MM.1S (cell line): ENCODE data around the gene KDM4E.

Experiments used
- DNase-seq: peaks from one replicate; pipeline ENCODE4 v3.0.0-alpha.2; 2015
- H2AFZ ChIP-seq: fragments of 300-600 bp; sonication (generic); 2 replicates; pipeline ENCODE4 v1.6.0; 2016; ENCODE audit warnings: antibody characterized with exemption, low read length
- H3F3A ChIP-seq: fragments of 300-600 bp; sonication (generic); 2 replicates; pipeline ENCODE4 v1.6.1; 2016; ENCODE audit warnings: mild to moderate bottlenecking, antibody characterized with exemption, low read length, moderate library complexity, mixed read lengths; ENCODE audit not compliant: insufficient read depth
- H3K27ac ChIP-seq: fragments of 300-600 bp; sonication (generic); 2 replicates; pipeline ENCODE4 v1.5.1; 2016; ENCODE audit warnings: mild to moderate bottlenecking, low read length
- H3K27me3 ChIP-seq: fragments of 300-600 bp; sonication (generic); replicated peaks from 2 replicates; pipeline ENCODE4 v1.6.0; 2016; ENCODE audit warnings: low read length; ENCODE audit not compliant: insufficient read depth
- H3K36me3 ChIP-seq: fragments of 300-600 bp; sonication (generic); replicated peaks from 2 replicates; pipeline ENCODE4 v1.6.1; 2016; ENCODE audit warnings: mild to moderate bottlenecking, low read length, mixed read lengths; ENCODE audit not compliant: insufficient read depth
- H3K4me1 ChIP-seq: fragments of 300-600 bp; sonication (generic); 2 replicates; pipeline ENCODE4 v1.6.1; 2016; ENCODE audit warnings: low read length, mixed read lengths
- H3K4me2 ChIP-seq: fragments of 300-600 bp; sonication (generic); 2 replicates; pipeline ENCODE4 v1.6.0; 2016; ENCODE audit warnings: low read depth, low read length
- H3K4me3 ChIP-seq: fragments of 300-600 bp; sonication (generic); 2 replicates; pipeline ENCODE4 v1.5.1; 2016; ENCODE audit warnings: low read length, mixed read lengths
- H3K79me2 ChIP-seq: fragments of 300-600 bp; sonication (generic); 2 replicates; pipeline ENCODE4 v1.6.1; 2016; ENCODE audit warnings: mixed run types, low read length, mixed read lengths
- H3K9ac ChIP-seq: fragments of 300-600 bp; sonication (generic); 2 replicates; pipeline ENCODE4 v1.6.1; 2016; ENCODE audit warnings: low read length, mixed read lengths
- H3K9me2 ChIP-seq: fragments of 300-600 bp; sonication (generic); replicated peaks from 2 replicates; pipeline ENCODE4 v1.6.1; 2016; ENCODE audit warnings: mild to moderate bottlenecking, low read length, mixed read lengths; ENCODE audit not compliant: insufficient read depth
- H3K9me3 ChIP-seq: fragments of 300-600 bp; sonication (generic); replicated peaks from 2 replicates; pipeline ENCODE4 v1.6.1; 2016; ENCODE audit warnings: mild to moderate bottlenecking, low read length, mixed read lengths; ENCODE audit not compliant: insufficient read depth
- H4K20me1 ChIP-seq: fragments of 300-600 bp; sonication (generic); 2 replicates; pipeline ENCODE4 v1.6.1; 2016; ENCODE audit warnings: mild to moderate bottlenecking, low read length, moderate library complexity, mixed read lengths; ENCODE audit not compliant: insufficient read depth
- CTCF ChIP-seq: fragments of 300-600 bp; sonication (generic); IDR thresholded peaks from 2 replicates; pipeline ENCODE4 v1.5.1; 2016; ENCODE audit warnings: antibody characterized with exemption, low read length, mixed read lengths
- EZH2 ChIP-seq: fragments of 300-600 bp; sonication (generic); optimal IDR thresholded peaks from 2 replicates; pipeline ENCODE3; 2017; ENCODE audit warnings: low read depth, mild to moderate bottlenecking, antibody characterized with exemption, low read length, mixed read lengths
- EZH2phosphoT487 ChIP-seq: fragments of 300-600 bp; sonication (generic); IDR thresholded peaks from 2 replicates; pipeline ENCODE4 v1.6.1; 2018; ENCODE audit warnings: antibody characterized with exemption, low read length

KDM4E gene

DNA sequence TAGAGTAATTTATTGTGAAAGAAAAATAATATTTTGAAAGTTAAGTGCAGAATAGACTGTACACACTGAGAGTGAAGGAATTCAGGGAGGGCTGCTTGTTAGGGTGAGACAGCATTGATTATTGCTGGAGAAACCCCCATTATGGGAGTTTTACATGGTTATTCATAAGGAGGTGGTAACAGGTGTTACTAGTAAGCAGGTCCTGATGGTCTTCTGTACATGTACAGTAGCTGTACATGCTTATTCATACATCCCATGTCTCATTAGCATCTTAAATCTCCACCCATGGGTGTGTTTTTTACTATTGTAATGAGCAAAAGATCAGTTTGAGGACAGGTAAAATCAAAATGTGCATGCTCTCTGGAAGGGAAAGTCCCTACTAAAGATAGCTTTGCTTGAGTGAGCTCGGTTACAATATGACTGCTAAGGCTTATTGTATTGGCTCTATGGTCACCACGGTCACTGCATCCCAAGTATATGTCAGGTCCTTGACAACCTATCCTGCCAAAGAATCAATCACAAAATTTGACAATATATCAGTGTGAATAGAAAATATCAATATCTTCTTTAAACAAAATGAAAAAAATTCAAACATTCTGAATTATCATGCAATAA is 30.3 kb downstream of the KDM4E start:
- Histone ChIP-seq H4K20me1 (no peaks in the 10 kb centered on the region), H2AFZ (no peak overlapping the region), H3F3A (no peaks in the 10 kb centered on the region), H3K4me2 (no peak overlapping the region), H3K4me3 (no peak overlapping the region), H3K27ac (no peak overlapping the region), H3K9me2 (no peaks in the 10 kb centered on the region), H3K4me1 (no peaks in the 10 kb centered on the region), H3K9me3 (no peaks in the 10 kb centered on the region), H3K9ac (no peak overlapping the region), H3K79me2 (no peaks in the 10 kb centered on the region), H3K27me3 (no peaks in the 10 kb centered on the region), H3K36me3 (no peaks in the 10 kb centered on the region)
- TF ChIP-seq EZH2 (no peak), CTCF (no peak), EZH2phosphoT487 (no peak)
- no peak for DNase-seq

- TF ChIP-seq EZH2 (no peak), CTCF (no peak), EZH2phosphoT487 (no peak)
- H2AFZ ChIP-seq: no peak overlapping the region
- no peaks in the 10 kb centered on the region for H4K20me1 ChIP-seq
- no peaks in the 10 kb centered on the region for H3K9me2 ChIP-seq
- H3F3A ChIP-seq: no peaks in the 10 kb centered on the region
- H3K4me3 ChIP-seq: no peak overlapping the region
- no peaks in the 10 kb centered on the region for H3K79me2 ChIP-seq
- no peak overlapping the region for H3K4me2 ChIP-seq
- no peak overlapping the region for H3K27ac ChIP-seq
- H3K4me1 ChIP-seq: no peaks in the 10 kb centered on the region
- H3K36me3 ChIP-seq: no peaks in the 10 kb centered on the region
- no peak overlapping the region for H3K9ac ChIP-seq
- no peaks in the 10 kb centered on the region for H3K9me3 ChIP-seq
- no peaks in the 10 kb centered on the region for H3K27me3 ChIP-seq
- DNase-seq: no peak
Observed at GRCh38 chr11:95057959-95058358, 32.9 kb downstream of the KDM4E start.

DNA sequence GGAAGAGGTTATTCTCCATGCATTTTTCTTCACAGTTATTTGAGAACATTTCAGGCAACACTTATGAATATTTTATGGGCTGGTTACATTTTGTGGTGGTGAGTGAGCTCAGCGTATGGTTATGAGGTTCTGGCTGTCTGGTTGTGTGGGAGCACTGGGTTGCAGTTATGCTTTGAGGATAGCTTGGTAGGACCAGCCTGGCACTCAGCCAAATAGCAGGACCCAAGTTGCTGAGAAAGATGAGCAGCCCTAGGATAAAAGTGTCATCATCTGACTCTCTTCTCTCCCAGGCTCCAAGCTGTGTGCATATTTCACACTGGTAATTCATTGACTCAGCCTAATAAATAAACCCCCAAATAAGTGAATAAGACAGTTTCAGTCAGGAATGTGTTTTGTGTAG is 33.6 kb downstream of the KDM4E start:
- H2AFZ ChIP-seq: no peak overlapping the region
- H3K4me3 ChIP-seq: no peak overlapping the region
- no peak for TF ChIP-seq EZH2phosphoT487
- TF ChIP-seq CTCF: no peak
- no peak for TF ChIP-seq EZH2
- H3F3A ChIP-seq: no peaks in the 10 kb centered on the region
- no peaks in the 10 kb centered on the region for H3K9me3 ChIP-seq
- H3K4me1 ChIP-seq: no peaks in the 10 kb centered on the region
- no peaks in the 10 kb centered on the region for H3K36me3 ChIP-seq
- no peaks in the 10 kb centered on the region for H3K79me2 ChIP-seq
- no peaks in the 10 kb centered on the region for H4K20me1 ChIP-seq
- H3K9me2 ChIP-seq: no peaks in the 10 kb centered on the region
- H3K4me2 ChIP-seq: no peak overlapping the region
- H3K27ac ChIP-seq: no peak overlapping the region
- H3K9ac ChIP-seq: no peak overlapping the region
- no peaks in the 10 kb centered on the region for H3K27me3 ChIP-seq
- no peak for DNase-seq
